Measurements from ENCODE around the gene DDI2. TPM values are rescaled to one million over a fixed set of nuclear protein-coding genes. Genes with fewer than 3 reads are reported as not detected.
"Not testable (repeated sequence)": the region's sequence is repeated elsewhere in the genome, so short reads cannot be mapped to it uniquely, and the experiment has no call there.

The DDI2 gene
- total RNA-seq, 4 donors from 2014 or later = 41.7 to 79.8 (median 61.8) TPM

DNA sequence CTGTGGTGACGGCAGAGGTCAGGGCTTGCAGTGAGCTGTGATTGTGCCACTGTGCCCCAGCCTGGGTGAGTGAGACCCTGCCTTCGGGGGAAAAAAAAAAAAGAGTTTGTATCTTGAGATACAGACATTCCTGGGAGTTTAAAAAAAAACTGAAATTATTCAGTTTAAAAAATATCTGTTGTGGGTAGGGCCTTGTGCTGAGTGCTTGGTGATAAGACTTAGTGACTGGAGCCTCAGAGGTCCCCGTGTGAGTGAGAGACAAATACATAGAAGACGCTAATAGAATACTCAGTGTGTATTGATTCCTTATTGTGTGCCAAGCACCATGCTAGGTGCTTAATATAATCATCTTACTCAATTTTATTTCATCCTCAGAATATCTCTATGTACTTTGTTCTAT is 22.7 kb downstream of the DDI2 start:
- Histone ChIP-seq H3K9me3 (no peaks in the 10 kb centered on the region), H3K4me3 (no peak overlapping the region), H3K36me3 (peaks cover 2 to 80% (median 16%) of the 10 kb centered on the region in 3 donors), H3K4me1 (peaks cover 0 to 5% (median 0%) of the 10 kb centered on the region in 4 donors), H3K27ac (no peak overlapping the region), H3K27me3 (no peaks in the 10 kb centered on the region)
- DNase-seq (ENCODE audit: low spot score in 2 of 2) = no peak
- TF ChIP-seq CTCF (IDR thresholded peaks at IDR 0.05) (no peak), EP300 (IDR thresholded peaks at IDR 0.05) (no peak), POLR2A (IDR thresholded peaks at IDR 0.05) (no peak)
- 93% methylated on average over 4 of the region's 4 CpGs for WGBS, 2 donors

- Histone ChIP-seq H3K27me3 (no peaks in the 10 kb centered on the region), H3K4me1 (peaks cover 0 to 5% (median 0%) of the 10 kb centered on the region in 4 donors), H3K4me3 (no peak overlapping the region), H3K36me3 (peaks cover 2 to 79% (median 11%) of the 10 kb centered on the region in 3 donors), H3K27ac (no peak overlapping the region), H3K9me3 (no peaks in the 10 kb centered on the region)
- 87% methylated on average over 3 of the region's 3 CpGs for WGBS, 2 donors
- TF ChIP-seq CTCF (IDR thresholded peaks at IDR 0.05) = no peak
- no peak for TF ChIP-seq EP300 (IDR thresholded peaks at IDR 0.05)
- TF ChIP-seq POLR2A (IDR thresholded peaks at IDR 0.05) = no peak
- DNase-seq (ENCODE audit: low spot score in 2 of 2) = no peak
Measured at GRCh38 chr1:15640667-15641066, 23.4 kb downstream of the DDI2 start.

DNA sequence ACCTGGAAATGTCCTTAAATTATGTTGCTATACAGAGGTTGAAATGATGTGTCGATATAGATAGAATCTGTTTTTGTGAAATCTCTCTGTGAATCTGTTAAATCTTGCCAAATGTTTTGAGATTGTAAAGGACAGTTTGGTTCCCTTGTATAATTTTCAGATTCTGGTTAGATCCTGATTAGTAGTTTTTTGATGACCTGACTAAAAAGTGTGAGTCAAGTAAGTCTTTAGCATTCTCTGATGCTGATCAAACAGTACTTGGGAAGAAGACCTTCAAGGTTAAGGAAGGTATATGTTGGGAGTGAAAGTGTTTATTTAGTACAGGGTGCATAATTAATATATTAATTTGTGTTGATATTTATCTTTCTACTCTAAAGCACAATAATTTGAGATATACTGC is 32.7 kb downstream of the DDI2 start:
- 95 to 100% methylated on average over 1 of the region's 1 CpG for WGBS, 2 donors
- H3K27ac ChIP-seq = no peak overlapping the region
- H3K4me1 ChIP-seq = no peaks in the 10 kb centered on the region
- peaks cover 0 to 75% (median 0%) of the 10 kb centered on the region in 3 donors for H3K36me3 ChIP-seq
- no peaks in the 10 kb centered on the region for H3K9me3 ChIP-seq
- no peak for DNase-seq (ENCODE audit: low spot score in 2 of 2)
- H3K27me3 ChIP-seq = no peaks in the 10 kb centered on the region
- H3K4me3 ChIP-seq = no peak overlapping the region
- TF ChIP-seq POLR2A (IDR thresholded peaks at IDR 0.05) = no peak
- TF ChIP-seq EP300 (IDR thresholded peaks at IDR 0.05) = no peak
- TF ChIP-seq CTCF (IDR thresholded peaks at IDR 0.05) = no peak

GRCh38 chr1:15650433-15650832 is 33.2 kb downstream of the DDI2 start:
- H3K36me3 ChIP-seq = peaks cover 0 to 76% (median 0%) of the 10 kb centered on the region in 3 donors
- H3K9me3 ChIP-seq = no peaks in the 10 kb centered on the region
- DNase-seq (ENCODE audit: low spot score in 2 of 2) = no peak
- H3K4me3 ChIP-seq = no peak overlapping the region
- H3K4me1 ChIP-seq = no peaks in the 10 kb centered on the region
- 87 to 95% methylated on average over 2 of the region's 2 CpGs for WGBS, 2 donors
- TF ChIP-seq CTCF (IDR thresholded peaks at IDR 0.05) (no peak), POLR2A (IDR thresholded peaks at IDR 0.05) (no peak), EP300 (IDR thresholded peaks at IDR 0.05) (no peak)
- H3K27ac ChIP-seq = no peak overlapping the region
- H3K27me3 ChIP-seq = no peaks in the 10 kb centered on the region

DNA sequence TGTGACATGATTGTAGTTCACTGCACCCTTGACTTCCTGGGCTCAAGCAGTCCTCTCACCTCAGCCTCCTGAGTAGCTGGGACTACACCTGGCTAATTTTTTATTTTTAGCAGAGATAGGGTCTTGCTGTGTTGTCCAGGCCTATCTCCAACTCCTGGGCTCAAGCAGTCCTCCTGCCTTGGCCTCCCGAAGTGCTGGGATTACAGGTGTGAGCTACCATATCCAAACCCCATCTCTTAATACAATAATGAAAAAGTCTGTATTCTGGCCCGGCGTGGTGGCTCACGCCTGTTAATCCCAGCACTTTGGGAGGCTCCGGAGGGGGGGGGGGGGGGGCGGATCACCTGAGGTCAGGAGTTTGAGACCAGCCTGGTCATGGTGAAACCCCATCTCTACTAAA is 34.9 kb downstream of the DDI2 start:
- H3K36me3 ChIP-seq = peaks cover 0 to 79% (median 0%) of the 10 kb centered on the region in 3 donors

More for the DNA sequence above, 34.9 kb downstream of the DDI2 start:
- H3K27ac ChIP-seq; H3K27me3 ChIP-seq; H3K4me1 ChIP-seq; H3K9me3 ChIP-seq; H3K4me3 ChIP-seq; DNase-seq (ENCODE audit: low spot score in 2 of 2): not testable (repeated sequence)
- WGBS, 2 donors = 97 to 100% methylated on average over 4 of the region's 6 CpGs

All from tibial nerve (tissue), 4 donors.